Keratinocyte (primary cell): ENCODE data around the gene HOXB5. TPM values are rescaled to one million over a fixed set of nuclear protein-coding genes. Genes with fewer than 3 reads are reported as not detected.

Source experiments
- DNase-seq: peaks from one replicate; pipeline ENCODE4 v3.0.0-alpha.2; 2011; ENCODE audit warnings: low read depth, missing footprints, low spot score
- FAIRE-seq: peaks from 2 replicates; lab custom pipeline; 2011; peaks lifted over from hg19 to GRCh38; lab: Jason Lieb, UNC
- H2AFZ ChIP-seq: 2 replicates; pipeline ENCODE4 v1.6.0; 2012; ENCODE audit warnings: low read length, control low read depth, inconsistent platforms; ENCODE audit not compliant: control insufficient read depth
- H3K27ac ChIP-seq: 2 replicates; pipeline ENCODE4 v1.5.1; 2011; ENCODE audit warnings: low read length; ENCODE audit not compliant: control insufficient read depth, insufficient read depth
- H3K27me3 ChIP-seq: 3 replicates; pipeline ENCODE4 v1.6.0; 2011; ENCODE audit warnings: low read length; ENCODE audit not compliant: control insufficient read depth, insufficient read depth; ENCODE audit errors: extremely low read depth
- H3K36me3 ChIP-seq, 2 experiments: 2 replicates in 1 of 2; 3 replicates in 1 of 2; pipeline ENCODE4 v1.5.1; 2011; ENCODE audit warnings: low read length in 2 of 2, mild to moderate bottlenecking in 1 of 2; ENCODE audit not compliant: control insufficient read depth in 2 of 2, insufficient read depth in 2 of 2; ENCODE audit errors: extremely low read depth in 1 of 2
- H3K4me1 ChIP-seq: 3 replicates; pipeline ENCODE4 v1.5.1; 2011; ENCODE audit warnings: low read length; ENCODE audit not compliant: control insufficient read depth, insufficient read depth; ENCODE audit errors: extremely low read depth
- H3K4me2 ChIP-seq: 3 replicates; pipeline ENCODE4 v1.6.0; 2011; ENCODE audit warnings: low read depth, low read length; ENCODE audit not compliant: control insufficient read depth, insufficient read depth; ENCODE audit errors: extremely low read depth
- H3K4me3 ChIP-seq, 3 experiments: fragments of 200-600 bp in 1 of 3; sonication (generic) in 1 of 3; 2 replicates in 2 of 3; 3 replicates in 1 of 3; pipeline ENCODE4 v1.5.1; 2011 to 2016; ENCODE audit warnings: low read length in 3 of 3, mild to moderate bottlenecking in 3 of 3, control low read depth in 2 of 3, inconsistent platforms in 1 of 3, low read depth in 1 of 3, mixed read lengths in 1 of 3, mixed run types in 1 of 3, moderate library complexity in 1 of 3; ENCODE audit not compliant: control insufficient read depth in 2 of 3, insufficient read depth in 2 of 3; ENCODE audit errors: extremely low read depth in 1 of 3
- H3K79me2 ChIP-seq: 2 replicates; pipeline ENCODE4 v1.6.0; 2012; ENCODE audit warnings: low read length; ENCODE audit not compliant: control insufficient read depth, insufficient read depth
- H3K9ac ChIP-seq: 3 replicates; pipeline ENCODE4 v1.6.0; 2011; ENCODE audit warnings: low read length; ENCODE audit not compliant: control insufficient read depth, insufficient read depth; ENCODE audit errors: extremely low read depth
- H3K9me1 ChIP-seq: 3 replicates; pipeline ENCODE4 v1.6.0; 2011; ENCODE audit warnings: low read length; ENCODE audit not compliant: control insufficient read depth, insufficient read depth; ENCODE audit errors: extremely low read depth
- H3K9me3 ChIP-seq: 2 replicates; pipeline ENCODE4 v1.5.1; 2012; ENCODE audit warnings: low read depth, low read length; ENCODE audit not compliant: control insufficient read depth
- H4K20me1 ChIP-seq: 3 replicates; pipeline ENCODE4 v1.6.0; 2011; ENCODE audit warnings: low read length; ENCODE audit not compliant: control insufficient read depth, insufficient read depth; ENCODE audit errors: extremely low read depth
- EZH2 ChIP-seq: IDR thresholded peaks from one replicate; pipeline ENCODE4 v1.6.1; 2012; ENCODE audit warnings: inconsistent platforms, mild to moderate bottlenecking, low read length, moderate library complexity
- dilution Hi-C: fragments of 300-500 bp; cut with MboI; formaldehyde crosslinking; loops from one replicate; pipeline ENCODE4 v1.7.0; 2020; ENCODE audit warnings: low sequenced_read_pairs; ENCODE audit not compliant: extremely low pct_ligation_motif_present
- polyA plus RNA-seq, 5 experiments: library from polyadenylated mRNA; depleted of rRNA in 3 of 5; stranded (reverse) in 3 of 5; stranded (forward) in 1 of 5; unstranded in 1 of 5; fragments of >200 nt; gene quantifications; 1 replicate in 1 of 5; 2 replicates in 3 of 5; 3 replicates in 1 of 5; pipeline versions ENCODE4 v1.2.1 to v1.2.3, GENCODE V29; 2011 to 2012; ENCODE audit warnings: missing spikeins in 2 of 5, low read depth in 1 of 5, low replicate concordance in 1 of 5
- TF ChIP-seq, protein P1 (sequence below), 3 experiments: IDR thresholded peaks in 1 of 3; conservative IDR thresholded peaks in 1 of 3; optimal IDR thresholded peaks in 1 of 3; 2 replicates in 2 of 3; 3 replicates in 1 of 3; pipeline versions ENCODE3 to v1.5.1; 2011; ENCODE audit warnings: low read length in 3 of 3, mild to moderate bottlenecking in 3 of 3, moderate library complexity in 2 of 3, control low read depth in 1 of 3, inconsistent platforms in 1 of 3; ENCODE audit not compliant: insufficient read depth in 2 of 3; ENCODE audit errors: extremely low read depth in 1 of 3

Gene HOXB5
- polyA plus RNA-seq, 1 donor (not counting 4 experiments of a cell fraction or from before 2014, with no cell fraction given) = not detected

DNA sequence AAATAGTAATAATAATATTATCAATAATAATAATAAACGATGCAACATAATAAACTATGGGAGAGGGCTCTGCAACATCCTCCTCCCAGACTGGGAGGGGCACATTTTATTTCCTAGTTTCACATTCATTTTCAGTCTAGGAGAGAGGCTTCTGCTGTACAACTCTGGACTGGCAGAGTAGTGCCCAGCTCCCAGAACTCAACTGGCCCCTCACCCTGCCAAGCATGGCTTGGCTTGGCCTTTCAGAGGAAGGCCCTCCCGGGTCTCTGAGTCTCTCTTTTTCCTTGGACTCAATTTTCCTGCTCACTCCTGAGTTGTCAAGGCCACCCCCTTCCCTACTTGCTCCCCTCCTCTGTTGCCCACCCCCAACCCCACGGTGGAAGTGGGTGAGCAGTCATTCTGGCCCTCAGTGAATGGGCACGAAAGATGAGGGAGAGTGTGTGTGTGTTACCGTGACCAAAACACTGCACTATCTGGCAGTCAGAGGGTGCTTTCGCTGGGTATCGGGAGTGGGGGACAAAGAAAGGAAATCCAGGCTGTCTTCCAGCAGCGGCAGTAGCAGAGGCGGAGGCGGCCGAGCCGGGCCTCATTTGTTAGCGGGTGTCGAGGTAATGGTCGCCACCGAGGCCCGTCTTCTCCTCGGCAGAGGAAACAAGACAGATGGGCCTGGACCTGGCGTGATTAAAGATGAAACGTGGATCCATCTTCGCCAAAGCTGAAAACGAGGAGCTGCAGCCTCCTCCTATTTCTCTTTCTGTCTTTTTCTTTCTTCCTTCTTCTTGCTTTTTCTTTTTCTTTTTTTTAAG lies 17.7 kb downstream of the HOXB5 start:
- dilution Hi-C loops = no loop called here
- Histone ChIP-seq H3K9me3 (no peaks in the 10 kb centered on the region), H3K4me3 (no peak overlapping the region), H3K27me3 (peaks cover 87% of the 10 kb centered on the region), H3K4me2 (no peak overlapping the region), H4K20me1 (no peaks in the 10 kb centered on the region), H3K9ac (no peak overlapping the region), H3K79me2 (no peaks in the 10 kb centered on the region), H3K9me1 (no peaks in the 10 kb centered on the region), H3K4me1 (peaks cover 25% of the 10 kb centered on the region), H2AFZ (no peak overlapping the region), H3K27ac (no peak overlapping the region), H3K36me3 (peaks cover 0 to 2% of the 10 kb centered on the region in 2 experiments)
- FAIRE-seq (no peak), DNase-seq (no peak)
- TF ChIP-seq, protein P1, sequence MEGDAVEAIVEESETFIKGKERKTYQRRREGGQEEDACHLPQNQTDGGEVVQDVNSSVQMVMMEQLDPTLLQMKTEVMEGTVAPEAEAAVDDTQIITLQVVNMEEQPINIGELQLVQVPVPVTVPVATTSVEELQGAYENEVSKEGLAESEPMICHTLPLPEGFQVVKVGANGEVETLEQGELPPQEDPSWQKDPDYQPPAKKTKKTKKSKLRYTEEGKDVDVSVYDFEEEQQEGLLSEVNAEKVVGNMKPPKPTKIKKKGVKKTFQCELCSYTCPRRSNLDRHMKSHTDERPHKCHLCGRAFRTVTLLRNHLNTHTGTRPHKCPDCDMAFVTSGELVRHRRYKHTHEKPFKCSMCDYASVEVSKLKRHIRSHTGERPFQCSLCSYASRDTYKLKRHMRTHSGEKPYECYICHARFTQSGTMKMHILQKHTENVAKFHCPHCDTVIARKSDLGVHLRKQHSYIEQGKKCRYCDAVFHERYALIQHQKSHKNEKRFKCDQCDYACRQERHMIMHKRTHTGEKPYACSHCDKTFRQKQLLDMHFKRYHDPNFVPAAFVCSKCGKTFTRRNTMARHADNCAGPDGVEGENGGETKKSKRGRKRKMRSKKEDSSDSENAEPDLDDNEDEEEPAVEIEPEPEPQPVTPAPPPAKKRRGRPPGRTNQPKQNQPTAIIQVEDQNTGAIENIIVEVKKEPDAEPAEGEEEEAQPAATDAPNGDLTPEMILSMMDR (optimal IDR thresholded peaks at IDR 0.05 in 1 of 3, IDR thresholded peaks at IDR 0.05 in 1 of 3, conservative IDR thresholded peaks at IDR 0.05 in 1 of 3; ENCODE audit: extremely low read depth in 1 of 3, insufficient read depth in 2 of 3, low read length in 3 of 3) = no peak
- peak; percentile 49 for TF ChIP-seq EZH2

DNA sequence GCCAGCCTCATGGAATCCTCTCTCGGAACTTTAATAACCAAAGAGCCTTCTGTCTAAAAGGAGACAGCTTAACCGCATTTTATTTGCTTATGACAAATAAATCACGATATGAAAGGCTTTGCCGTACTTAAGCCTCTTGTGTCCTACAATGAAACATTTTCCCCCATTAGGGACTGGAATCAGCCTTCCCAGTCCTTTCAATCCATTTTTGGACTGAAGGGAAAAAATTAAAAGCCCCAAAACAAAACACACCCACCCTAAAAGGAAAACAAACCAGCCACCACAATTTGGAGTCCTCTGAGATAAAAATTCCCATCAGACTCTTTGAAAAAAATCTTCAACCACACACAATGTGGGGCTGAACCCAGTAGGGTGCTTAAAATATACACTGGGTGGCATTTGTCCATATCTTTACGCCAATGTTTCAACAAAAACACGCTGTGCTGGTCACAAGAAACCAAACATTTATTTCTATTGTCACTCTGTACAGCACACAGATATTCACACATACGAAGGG lies 18.5 kb downstream of the HOXB5 start:
- Histone ChIP-seq H2AFZ (no peak overlapping the region), H3K9ac (no peak overlapping the region), H4K20me1 (no peaks in the 10 kb centered on the region), H3K4me3 (no peak overlapping the region), H3K79me2 (no peaks in the 10 kb centered on the region), H3K27me3 (peaks cover 87% of the 10 kb centered on the region), H3K9me3 (no peaks in the 10 kb centered on the region), H3K9me1 (no peaks in the 10 kb centered on the region), H3K27ac (no peak overlapping the region), H3K4me2 (no peak overlapping the region), H3K36me3 (peaks cover 0 to 2% of the 10 kb centered on the region in 2 experiments), H3K4me1 (peaks cover 25% of the 10 kb centered on the region)
- DNase-seq = no peak
- FAIRE-seq = no peak
- dilution Hi-C loops = no loop called here
- TF ChIP-seq, protein P1 (optimal IDR thresholded peaks at IDR 0.05 in 1 of 3, IDR thresholded peaks at IDR 0.05 in 1 of 3, conservative IDR thresholded peaks at IDR 0.05 in 1 of 3; ENCODE audit: extremely low read depth in 1 of 3, insufficient read depth in 2 of 3, low read length in 3 of 3) = no peak
- TF ChIP-seq EZH2 = no peak
